ENCODE results near the gene CTSH.

CTSH gene

GRCh38 chr15:78937132-78937739 is 7.6 kb downstream of the CTSH start:
- TF ChIP-seq CTCF (IDR thresholded peaks at IDR 0.05; ENCODE audit: low read depth, low read length), result no peak
- DNase-seq (ENCODE audit: extremely low read depth, low read depth), result no peak

- no peak for TF ChIP-seq CTCF (IDR thresholded peaks at IDR 0.05; ENCODE audit: low read depth, low read length)
Observed at GRCh38 chr15:78934655-78935023, 10.2 kb downstream of the CTSH start.

GRCh38 chr15:78933823-78934654 is 10.8 kb downstream of the CTSH start:
- no peak for TF ChIP-seq CTCF (IDR thresholded peaks at IDR 0.05; ENCODE audit: low read depth, low read length)
- DNase-seq (ENCODE audit: extremely low read depth, low read depth), result no peak

More at GRCh38 chr15:78934655-78935023, 10.2 kb downstream of the CTSH start:
- no peak for DNase-seq (ENCODE audit: extremely low read depth, low read depth)

- no peak for DNase-seq (ENCODE audit: extremely low read depth, low read depth)
- no peak for TF ChIP-seq CTCF (IDR thresholded peaks at IDR 0.05; ENCODE audit: low read depth, low read length)
Observed at GRCh38 chr15:78933187-78933822, 11.5 kb downstream of the CTSH start.

- no peak for DNase-seq (ENCODE audit: extremely low read depth, low read depth)
- TF ChIP-seq CTCF (IDR thresholded peaks at IDR 0.05; ENCODE audit: low read depth, low read length), result no peak
Observed at GRCh38 chr15:78932258-78932808, 12.5 kb downstream of the CTSH start.

GRCh38 chr15:78931439-78932257 is 13.2 kb downstream of the CTSH start:
- no peak for TF ChIP-seq CTCF (IDR thresholded peaks at IDR 0.05; ENCODE audit: low read depth, low read length)
- no peak for DNase-seq (ENCODE audit: extremely low read depth, low read depth)
